Measurements from ENCODE around the gene MRPL43.

Gene MRPL43

GRCh38 chr10:101002456-101002855 lies 15.2 kb upstream of the MRPL43 start:
- no peak for DNase-seq (ENCODE audit: low read depth)

GRCh38 chr10:101001659-101002035 lies 14.3 kb upstream of the MRPL43 start:
- no peak for DNase-seq (ENCODE audit: low read depth)

- DNase-seq (ENCODE audit: low read depth) = peak; percentile 85
Measured at GRCh38 chr10:101000915-101001658, 13.8 kb upstream of the MRPL43 start.

GRCh38 chr10:101000127-101000914 lies 13.0 kb upstream of the MRPL43 start:
- no peak for DNase-seq (ENCODE audit: low read depth)

GRCh38 chr10:100999742-101000126 lies 12.4 kb upstream of the MRPL43 start, which contains the start of gene LZTS2:
Gene LZTS2, plus strand, starts transcription at chr10:100999808. Its CDS starts 2,731 bp downstream, at chr10:101002539.
- no peak for DNase-seq (ENCODE audit: low read depth)

GRCh38 chr10:100998991-100999741 lies 11.9 kb upstream of the MRPL43 start:
- DNase-seq (ENCODE audit: low read depth) = peak; percentile 48

- DNase-seq (ENCODE audit: low read depth) = peak; percentile 62
Measured at GRCh38 chr10:100998183-100998990, 11.1 kb upstream of the MRPL43 start.

- DNase-seq (ENCODE audit: low read depth) = peak; percentile 58
Measured at GRCh38 chr10:100997360-100998182, 10.3 kb upstream of the MRPL43 start.

GRCh38 chr10:100996678-100997359 lies 9.5 kb upstream of the MRPL43 start:
- DNase-seq (ENCODE audit: low read depth) = no peak

GRCh38 chr10:100995181-100995580 lies 7.9 kb upstream of the MRPL43 start:
- no peak for DNase-seq (ENCODE audit: low read depth)

GRCh38 chr10:100993986-100994708 lies 6.8 kb upstream of the MRPL43 start:
- DNase-seq (ENCODE audit: low read depth) = no peak

GRCh38 chr10:100989088-100989487 lies 1.8 kb upstream of the MRPL43 start:
- no peak for DNase-seq (ENCODE audit: low read depth)

GRCh38 chr10:100988166-100988565 lies 869 bp upstream of the MRPL43 start:
- no peak for DNase-seq (ENCODE audit: low read depth)

- DNase-seq (ENCODE audit: low read depth) = no peak
Measured at GRCh38 chr10:100987685-100988049, 370 bp upstream of the MRPL43 start.

GRCh38 chr10:100986623-100986951 lies 710 bp downstream of the MRPL43 start:
- DNase-seq (ENCODE audit: low read depth) = no peak

- DNase-seq (ENCODE audit: low read depth) = no peak
Measured at GRCh38 chr10:100985336-100985735, 2.0 kb downstream of the MRPL43 start.

- no peak for DNase-seq (ENCODE audit: low read depth)
Measured at GRCh38 chr10:100984672-100985177, 2.6 kb downstream of the MRPL43 start.

- no peak for DNase-seq (ENCODE audit: low read depth)
Measured at GRCh38 chr10:100983868-100984671, 3.2 kb downstream of the MRPL43 start.

Data from GM04504 (cell line).